Airway epithelial cell (primary cell): Measurements from ENCODE around the gene KLRC1. TPM values are rescaled to one million over a fixed set of nuclear protein-coding genes. Genes with fewer than 3 reads are reported as not detected.

Source experiments
- total RNA-seq: library from RNA; depleted of rRNA; stranded (reverse); fragments of >200 nt; gene quantifications from 2 replicates; pipeline ENCODE4 v1.2.3, GENCODE V29; 2015

KLRC1 gene
- 0.98 TPM in 1 of 2 replicates, not detected in the other for total RNA-seq

DNA sequence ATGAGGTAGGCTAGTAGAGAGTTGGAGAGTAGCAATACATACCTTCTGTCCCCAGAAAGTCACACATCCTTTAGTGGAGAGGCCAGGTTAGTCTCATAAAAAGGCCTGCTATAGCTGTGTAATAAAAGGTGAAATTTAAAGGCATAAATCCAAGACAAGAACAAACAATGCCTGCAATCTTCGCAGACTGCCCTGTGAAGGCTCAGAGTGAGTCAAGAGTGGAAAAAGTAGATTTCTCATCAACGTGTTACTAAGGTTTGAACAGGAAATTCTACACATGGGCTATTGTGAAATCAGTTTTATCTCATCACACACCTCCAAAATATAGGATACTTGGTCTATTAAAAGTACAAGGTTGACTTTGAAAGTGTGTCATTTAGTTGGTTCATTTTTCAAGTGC lies at the start of gene KLRC1:
TSS of gene KLRC1 (minus strand) at position 222 of the 400 bp plus-strand sequence. CDS start 2,221 bp downstream, outside the sequence.

DNA sequence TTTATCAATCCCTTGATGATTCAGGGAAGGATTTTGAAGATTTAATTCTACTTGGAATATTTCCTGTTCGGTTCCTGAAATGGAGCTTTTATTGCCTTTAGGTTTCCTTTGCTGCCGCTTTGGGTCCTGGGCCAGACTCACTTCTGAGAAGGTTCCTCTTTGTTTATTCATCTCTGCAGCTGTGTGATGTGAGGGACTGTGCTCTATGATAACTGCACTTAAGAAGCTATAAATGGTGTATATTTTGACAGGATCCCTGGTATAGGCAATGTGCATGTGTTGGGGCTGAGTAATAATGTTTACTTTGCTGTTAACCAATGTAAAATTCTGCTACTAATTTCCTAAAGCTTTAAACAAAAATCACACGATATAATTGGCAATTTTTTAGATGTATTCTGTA lies 17.4 kb downstream of the KLRC1 start, which contains the start of gene KLRC2:
TSS of gene KLRC2 (minus strand) at position 195 of the 400 bp plus-strand sequence. CDS start at position 171, 24 bp downstream.

GRCh38 chr12:10420334-10420733 lies 32.8 kb downstream of the KLRC1 start, which contains the start of gene KLRC3:
Gene KLRC3, minus strand, starts transcription at chr12:10420595. Its CDS starts 45 bp downstream, at chr12:10420550.

DNA sequence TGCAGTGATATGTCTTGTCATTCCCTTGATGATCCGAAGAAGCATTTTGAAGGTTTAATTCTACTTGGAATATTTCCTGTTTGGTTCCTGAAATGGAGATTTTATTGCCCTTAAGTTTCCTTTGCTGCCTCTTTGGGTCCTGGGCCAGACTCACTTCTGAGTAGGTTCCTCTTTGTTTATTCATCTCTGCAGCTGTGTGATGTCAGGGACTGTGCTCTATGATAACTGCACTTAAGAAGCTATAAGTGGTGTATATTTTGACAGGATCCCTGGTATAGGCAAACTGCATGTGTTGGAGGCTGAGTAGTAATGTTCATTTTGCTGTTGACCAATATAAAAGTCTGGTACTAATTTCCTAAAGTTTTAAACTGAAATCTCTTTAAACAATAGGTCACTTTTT lies 43.8 kb downstream of the KLRC1 start, which contains the start of gene KLRC4:
TSS of gene KLRC4 (minus strand) at position 366 of the 400 bp plus-strand sequence. CDS start at position 184, 182 bp downstream.

Other genes with a start within 250 kb of the KLRC1 start
- gene GABARAPL1, start 240.5 kb downstream of the KLRC1 start, total RNA-seq: 11.0 and 11.3 TPM in 2 replicates
- gene KLRD1, start 145.5 kb downstream of the KLRC1 start, total RNA-seq: under 0.01 TPM in 2 replicates
- gene KLRK1, start 63.3 kb downstream of the KLRC1 start, total RNA-seq: not detected in 2 replicates
- 0.21 TPM in 1 of 2 replicates, not detected in the other for gene KLRC4, start 43.6 kb downstream of the KLRC1 start, total RNA-seq
- 0.79 and 0.99 TPM in 2 replicates for gene KLRC3, start 32.8 kb downstream of the KLRC1 start, total RNA-seq
- 0.19 and 0.49 TPM in 2 replicates for gene KLRC2, start 17.4 kb downstream of the KLRC1 start, total RNA-seq
- 0.09 and 0.42 TPM in 2 replicates for gene EIF2S3B, start 52.5 kb upstream of the KLRC1 start, total RNA-seq
- gene MAGOHB, start 160.2 kb upstream of the KLRC1 start, total RNA-seq: 17.8 and 22.8 TPM in 2 replicates
- 1.2 and 4.1 TPM in 2 replicates for gene STYK1, start 220.7 kb upstream of the KLRC1 start, total RNA-seq